ENCODE data around the gene MAP3K5.
"Not testable (repeated sequence)": the region's sequence is repeated elsewhere in the genome, so short reads cannot be mapped to it uniquely, and the experiment has no call there.

MAP3K5 gene

DNA sequence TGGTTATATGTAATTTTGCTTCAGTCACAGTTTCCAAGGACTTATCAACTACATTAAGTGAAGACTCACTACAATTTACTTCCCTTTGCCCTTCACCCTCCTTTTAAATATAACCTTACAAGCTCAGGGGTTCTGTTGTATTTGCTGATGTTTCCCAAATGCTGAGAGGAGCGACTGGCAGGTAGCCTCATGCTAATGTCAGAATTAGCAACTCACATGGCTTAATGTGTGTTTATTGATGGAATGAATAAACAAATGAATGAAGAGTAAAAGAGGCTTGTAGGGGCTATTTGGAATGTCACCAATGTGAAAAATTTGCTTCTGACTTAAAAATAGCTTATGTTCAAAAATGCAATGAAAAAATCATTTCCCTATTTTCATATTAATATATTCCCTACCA lies 200.7 kb downstream of the MAP3K5 start:
- H3K4me3 ChIP-seq (ENCODE audit: low read depth, low read length) = no peak overlapping the region
- TF ChIP-seq, protein P1, sequence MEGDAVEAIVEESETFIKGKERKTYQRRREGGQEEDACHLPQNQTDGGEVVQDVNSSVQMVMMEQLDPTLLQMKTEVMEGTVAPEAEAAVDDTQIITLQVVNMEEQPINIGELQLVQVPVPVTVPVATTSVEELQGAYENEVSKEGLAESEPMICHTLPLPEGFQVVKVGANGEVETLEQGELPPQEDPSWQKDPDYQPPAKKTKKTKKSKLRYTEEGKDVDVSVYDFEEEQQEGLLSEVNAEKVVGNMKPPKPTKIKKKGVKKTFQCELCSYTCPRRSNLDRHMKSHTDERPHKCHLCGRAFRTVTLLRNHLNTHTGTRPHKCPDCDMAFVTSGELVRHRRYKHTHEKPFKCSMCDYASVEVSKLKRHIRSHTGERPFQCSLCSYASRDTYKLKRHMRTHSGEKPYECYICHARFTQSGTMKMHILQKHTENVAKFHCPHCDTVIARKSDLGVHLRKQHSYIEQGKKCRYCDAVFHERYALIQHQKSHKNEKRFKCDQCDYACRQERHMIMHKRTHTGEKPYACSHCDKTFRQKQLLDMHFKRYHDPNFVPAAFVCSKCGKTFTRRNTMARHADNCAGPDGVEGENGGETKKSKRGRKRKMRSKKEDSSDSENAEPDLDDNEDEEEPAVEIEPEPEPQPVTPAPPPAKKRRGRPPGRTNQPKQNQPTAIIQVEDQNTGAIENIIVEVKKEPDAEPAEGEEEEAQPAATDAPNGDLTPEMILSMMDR (IDR thresholded peaks at IDR 0.05; ENCODE audit: control insufficient read depth, extremely low read depth, insufficient read depth) = no peak

DNA sequence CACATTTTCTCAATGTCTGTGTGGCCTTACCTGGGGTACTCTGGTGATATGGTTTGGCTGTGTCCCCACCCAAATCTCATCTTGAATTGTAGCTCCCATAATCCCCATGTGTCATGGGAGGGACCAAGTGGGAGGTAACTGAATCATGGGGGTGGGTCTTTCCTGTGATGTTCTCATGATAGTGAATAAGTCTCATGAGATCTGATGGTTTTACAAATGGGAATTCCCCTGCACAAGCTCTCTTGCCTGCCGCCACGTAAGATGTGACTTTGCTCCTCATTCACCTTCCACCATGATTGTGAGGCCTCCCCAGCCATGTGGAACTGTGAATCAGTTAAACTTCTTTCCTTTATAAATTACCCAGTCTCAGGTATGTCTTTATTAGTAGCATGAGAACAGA lies 201.4 kb downstream of the MAP3K5 start:
- not testable (repeated sequence) for DNase-seq (ENCODE audit: low read depth)

More for the DNA sequence above, 200.7 kb downstream of the MAP3K5 start:
- no peak for DNase-seq (ENCODE audit: low read depth)

DNA sequence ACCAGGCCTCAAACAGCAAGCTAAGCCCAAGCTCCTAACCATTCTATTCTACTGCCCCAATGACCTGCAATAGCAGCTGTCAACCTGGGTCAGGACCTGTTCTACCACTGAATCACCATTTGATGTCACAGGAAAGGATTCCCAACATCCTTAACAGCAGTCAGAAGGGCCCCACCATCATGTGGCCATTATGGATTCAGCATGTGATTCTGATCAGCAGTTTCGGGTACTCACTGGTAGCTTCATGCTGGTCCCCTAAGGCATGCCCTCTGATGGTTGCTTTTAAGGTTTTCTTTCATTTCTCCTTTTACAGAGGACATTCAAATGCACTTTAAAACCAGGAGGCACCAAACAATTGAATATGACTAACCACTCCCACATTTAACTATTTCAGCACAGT lies 204.8 kb downstream of the MAP3K5 start:
- TF ChIP-seq, protein P1 (IDR thresholded peaks at IDR 0.05; ENCODE audit: control insufficient read depth, extremely low read depth, insufficient read depth) = no peak
- no peak for DNase-seq (ENCODE audit: low read depth)
- no peak overlapping the region for H3K4me3 ChIP-seq (ENCODE audit: low read depth, low read length)

More for the DNA sequence above, 201.4 kb downstream of the MAP3K5 start:
- not testable (repeated sequence) for H3K4me3 ChIP-seq (ENCODE audit: low read depth, low read length)

GRCh38 chr6:136586295-136586694 lies 206.0 kb downstream of the MAP3K5 start:
- DNase-seq (ENCODE audit: low read depth) = no peak
- TF ChIP-seq, protein P1 (IDR thresholded peaks at IDR 0.05; ENCODE audit: control insufficient read depth, extremely low read depth, insufficient read depth) = no peak
- no peak overlapping the region for H3K4me3 ChIP-seq (ENCODE audit: low read depth, low read length)

DNA sequence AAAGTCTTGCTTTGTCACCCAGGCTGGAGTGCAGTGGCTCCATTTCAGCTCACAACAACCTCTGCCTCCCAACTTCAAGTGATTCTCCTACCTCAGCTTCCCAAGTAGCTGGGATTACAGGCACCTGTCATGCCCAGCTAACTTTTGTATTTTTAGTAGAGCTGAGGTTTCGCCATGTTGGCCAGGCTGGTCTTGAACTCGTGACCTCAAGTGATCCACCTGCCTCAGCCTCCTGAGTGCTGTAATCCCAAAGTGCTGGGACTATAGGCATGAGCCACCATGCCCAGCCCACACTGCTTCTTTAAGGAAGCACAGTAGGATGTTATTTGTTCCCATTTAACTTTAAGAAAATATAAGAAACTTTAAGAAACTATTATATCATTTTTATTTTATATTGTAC lies 206.8 kb downstream of the MAP3K5 start:
- DNase-seq (ENCODE audit: low read depth); H3K4me3 ChIP-seq (ENCODE audit: low read depth, low read length): not testable (repeated sequence)

DNA sequence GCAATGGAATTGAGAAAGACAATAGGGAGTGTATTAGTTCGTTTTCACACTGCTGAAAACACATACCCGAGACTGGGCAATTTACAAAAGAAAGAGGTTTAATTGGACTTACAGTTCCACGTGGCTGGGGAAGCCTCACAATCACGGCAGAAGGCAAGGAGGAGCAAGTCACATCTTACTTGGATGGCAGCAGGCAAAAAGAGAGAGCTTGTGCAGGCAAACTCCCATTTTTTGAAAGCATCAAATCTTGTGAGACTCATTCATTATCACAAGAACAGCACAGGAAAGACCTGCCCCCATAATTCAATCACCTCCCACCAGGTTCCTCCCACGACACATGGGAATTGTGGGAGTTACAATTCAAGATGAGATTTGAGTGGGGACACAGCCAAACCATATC lies 208.0 kb downstream of the MAP3K5 start:
- not testable (repeated sequence) for DNase-seq (ENCODE audit: low read depth); H3K4me3 ChIP-seq (ENCODE audit: low read depth, low read length)

- TF ChIP-seq, protein P1 (IDR thresholded peaks at IDR 0.05; ENCODE audit: control insufficient read depth, extremely low read depth, insufficient read depth) = peak; percentile 44
- DNase-seq (ENCODE audit: low read depth) = peak; percentile 53
- no peak overlapping the region for H3K4me3 ChIP-seq (ENCODE audit: low read depth, low read length)
Measured at GRCh38 chr6:136582711-136583471, 209.4 kb downstream of the MAP3K5 start.

DNA sequence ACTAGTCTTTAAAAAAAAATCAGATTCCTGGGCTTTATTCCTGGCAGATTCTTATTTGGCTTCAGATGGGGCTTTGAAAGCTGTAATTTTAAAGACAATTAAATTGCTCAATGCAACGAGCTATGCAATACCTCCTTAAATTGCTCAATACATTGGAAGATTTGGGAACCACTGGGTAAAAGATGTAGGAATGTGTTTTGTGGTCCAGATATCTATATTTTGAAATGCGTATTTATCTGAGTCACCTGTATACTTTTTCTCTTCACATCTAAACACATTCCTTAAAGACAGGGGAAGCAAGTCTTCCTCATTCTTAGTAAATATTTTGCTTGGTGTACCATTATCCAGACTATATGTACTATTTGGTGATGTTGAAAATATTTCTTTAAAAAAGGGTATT lies 212.5 kb downstream of the MAP3K5 start:
- DNase-seq (ENCODE audit: low read depth) = no peak
- H3K4me3 ChIP-seq (ENCODE audit: low read depth, low read length) = no peak overlapping the region
- TF ChIP-seq, protein P1 (IDR thresholded peaks at IDR 0.05; ENCODE audit: control insufficient read depth, extremely low read depth, insufficient read depth) = no peak

Measured in LNCaP clone FGC (cell line).